Breast epithelium (tissue), 3 donors: ENCODE data around the gene SORCS3.

ENCODE experiments used
- CTCF ChIP-seq, 3 donors: fragments of 450-650 bp; IDR thresholded peaks; one replicate each; pipeline ENCODE4 v1.5.1; 2016 to 2017; ENCODE audit warnings: antibody characterized with exemption in 3 of 3, mild to moderate bottlenecking in 3 of 3, moderate library complexity in 3 of 3
- POLR2A ChIP-seq: fragments of 450-650 bp; IDR thresholded peaks from one replicate; pipeline ENCODE4 v1.6.1; 2016; ENCODE audit warnings: antibody characterized with exemption, mild to moderate bottlenecking, moderate library complexity
- POLR2AphosphoS5 ChIP-seq, 3 donors: sonication (generic); formaldehyde crosslinking; IDR thresholded peaks; one replicate each; pipeline ENCODE4 v1.6.1; 2017; ENCODE audit warnings: antibody characterized with exemption in 3 of 3

- no peak for TF ChIP-seq POLR2A
- TF ChIP-seq POLR2AphosphoS5 (IDR thresholded peaks at IDR 0.05), result no peak
- no peak for TF ChIP-seq CTCF (IDR thresholded peaks at IDR 0.05)
These were observed 637.3 kb downstream of the SORCS3 start for GRCh38 chr10:105278439-105278838.
